WTC11 (cell line): ENCODE results near the gene CYB5B. TPM values are rescaled to one million over a fixed set of nuclear protein-coding genes. Genes with fewer than 3 reads are reported as not detected.

Source experiments
- ATAC-seq: fragments of 200-7000 bp; cut with Tn5 transposase; 2 replicates; pipeline ENCODE4 v1.10.0; 2021; ENCODE audit warnings: mild to moderate bottlenecking, moderate library complexity
- CTCF ChIA-PET: fragments of 300-600 bp; sonication (Branson Sonifier 250); formaldehyde crosslinking; loops from one replicate; lab custom pipeline; 2021; ENCODE audit warnings: antibody characterized with exemption; lab: Charles Lee
- POLR2A ChIA-PET: fragments of 350-600 bp; sonication (Branson Sonifier 250); formaldehyde crosslinking; loops from one replicate; lab custom pipeline; 2021; ENCODE audit warnings: antibody characterized with exemption; lab: Charles Lee
- DNase-seq: peaks from one replicate; pipeline ENCODE4 v3.0.0; 2021; ENCODE audit warnings: low spot score
- H3K27ac Mint-ChIP-seq: 2 replicates; pipeline ENCODE4 v1.8.0; 2021; ENCODE audit warnings: mixed read lengths
- H3K27me3 Mint-ChIP-seq: 2 replicates; pipeline ENCODE4 v1.8.0; 2021; ENCODE audit warnings: low read depth, mild to moderate bottlenecking, moderate library complexity, mixed read lengths
- H3K36me3 Mint-ChIP-seq: 2 replicates; pipeline ENCODE4 v1.8.0; 2021; ENCODE audit warnings: mixed read lengths
- H3K4me1 Mint-ChIP-seq: 2 replicates; pipeline ENCODE4 v1.8.0; 2022; ENCODE audit warnings: mixed read lengths
- H3K4me3 Mint-ChIP-seq: 2 replicates; pipeline ENCODE4 v1.8.0; 2021; ENCODE audit warnings: mild to moderate bottlenecking, moderate library complexity, mixed read lengths
- H3K9me3 Mint-ChIP-seq: 2 replicates; pipeline ENCODE4 v1.8.0; 2021; ENCODE audit warnings: mixed read lengths
- ATF2 ChIP-seq: sonication (generic); formaldehyde crosslinking; IDR thresholded peaks from 2 replicates; pipeline ENCODE4 v1.8.1; 2022; ENCODE audit warnings: low read depth, missing genetic modification reagents, borderline replicate concordance
- CBFB ChIP-seq: sonication (generic); formaldehyde crosslinking; IDR thresholded peaks from 2 replicates; pipeline ENCODE4 v1.8.1; 2022; ENCODE audit warnings: mild to moderate bottlenecking, low read depth, missing genetic modification reagents
- CDX4 ChIP-seq: fragments of 250-450 bp; sonication (Bioruptor Pico); IDR thresholded peaks from 2 replicates; pipeline ENCODE4 v1.9.0; 2021; ENCODE audit warnings: moderate library complexity, mild to moderate bottlenecking, inconsistent platforms, borderline replicate concordance
- CREM ChIP-seq: sonication (generic); formaldehyde crosslinking; IDR thresholded peaks from 2 replicates; pipeline ENCODE4 v1.8.1; 2022; ENCODE audit warnings: mild to moderate bottlenecking, missing genetic modification reagents, moderate library complexity
- FOXJ3 ChIP-seq: sonication (generic); formaldehyde crosslinking; IDR thresholded peaks from 2 replicates; pipeline ENCODE4 v1.9.0; 2021; ENCODE audit warnings: missing genetic modification reagents, mild to moderate bottlenecking, borderline replicate concordance
- FOXK1 ChIP-seq: sonication (generic); formaldehyde crosslinking; IDR thresholded peaks from 2 replicates; pipeline ENCODE4 v1.8.0; 2022; ENCODE audit warnings: mild to moderate bottlenecking, moderate library complexity, missing genetic modification reagents
- MAX ChIP-seq: sonication (generic); formaldehyde crosslinking; IDR thresholded peaks from 2 replicates; pipeline ENCODE4 v1.8.0; 2022; ENCODE audit warnings: mild to moderate bottlenecking, missing genetic modification reagents
- MLX ChIP-seq: sonication (generic); formaldehyde crosslinking; IDR thresholded peaks from 2 replicates; pipeline ENCODE4 v1.8.1; 2023; ENCODE audit warnings: mild to moderate bottlenecking, missing genetic modification reagents, moderate library complexity
- NFE2L1 ChIP-seq: sonication (generic); formaldehyde crosslinking; IDR thresholded peaks from 2 replicates; pipeline ENCODE4 v1.8.1; 2023; ENCODE audit warnings: missing genetic modification reagents
- TEAD4 ChIP-seq: sonication (generic); formaldehyde crosslinking; IDR thresholded peaks from 2 replicates; pipeline ENCODE4 v1.8.0; 2022; ENCODE audit warnings: mild to moderate bottlenecking, missing genetic modification reagents
- USF1 ChIP-seq: sonication (generic); formaldehyde crosslinking; IDR thresholded peaks from 2 replicates; pipeline ENCODE4 v1.8.0; 2022; ENCODE audit warnings: mild to moderate bottlenecking, missing genetic modification reagents
- ZNF219 ChIP-seq: sonication (generic); formaldehyde crosslinking; IDR thresholded peaks from 2 replicates; pipeline ENCODE4 v1.8.0; 2023; ENCODE audit warnings: missing genetic modification reagents, mild to moderate bottlenecking, borderline replicate concordance
- ZNF232 ChIP-seq: sonication (generic); formaldehyde crosslinking; IDR thresholded peaks from 2 replicates; pipeline ENCODE4 v1.8.0; 2022; ENCODE audit warnings: mild to moderate bottlenecking, missing genetic modification reagents
- ZNF425 ChIP-seq: fragments of 250-450 bp; sonication (Bioruptor Pico); conservative IDR thresholded peaks from 2 replicates; pipeline ENCODE4 v1.9.0; 2021; ENCODE audit warnings: mild to moderate bottlenecking
- ZNF532 ChIP-seq: fragments of 250-450 bp; sonication (Bioruptor Pico); IDR thresholded peaks from 2 replicates; pipeline ENCODE4 v1.9.0; 2021; ENCODE audit warnings: mild to moderate bottlenecking, borderline replicate concordance
- ZSCAN18 ChIP-seq: fragments of 250-450 bp; sonication (Bioruptor Pico); IDR thresholded peaks from 2 replicates; pipeline ENCODE4 v2.1.2; 2022; ENCODE audit warnings: mild to moderate bottlenecking, moderate library complexity
- total RNA-seq: library from RNA; stranded (reverse); gene quantifications from 3 replicates; pipeline ENCODE4 v1.2.3, GENCODE V29; 2021

CYB5B gene
- total RNA-seq, 1 experiment from 2014 or later = 109 TPM

- Mint-ChIP-seq H3K36me3 (no peaks in the 10 kb centered on the region), H3K4me3 (no peak overlapping the region), H3K27me3 (no peaks in the 10 kb centered on the region), H3K27ac (no peak overlapping the region), H3K9me3 (no peaks in the 10 kb centered on the region), H3K4me1 (peaks cover 19% of the 10 kb centered on the region)
- DNase-seq (no peak), ATAC-seq (no peak)
- POLR2A ChIA-PET = no interaction called here
- TF ChIP-seq ZNF425 (CRISPR knock-in tag) = no peak
- no peak for TF ChIP-seq MLX
- no peak for TF ChIP-seq NFE2L1 (CRISPR knock-in tag)
- no peak for TF ChIP-seq MAX
- TF ChIP-seq CREM (CRISPR knock-in tag) = no peak
- TF ChIP-seq ZNF219 = no peak
- TF ChIP-seq ZSCAN18 (CRISPR knock-in tag) = no peak
- no peak for TF ChIP-seq ATF2 (CRISPR knock-in tag)
- no peak for TF ChIP-seq CDX4 (CRISPR knock-in tag)
- TF ChIP-seq TEAD4 (CRISPR knock-in tag) = no peak
- TF ChIP-seq USF1 (CRISPR knock-in tag) = no peak
- no peak for TF ChIP-seq FOXK1
- no peak for TF ChIP-seq FOXJ3 (CRISPR knock-in tag)
- no peak for TF ChIP-seq CBFB (CRISPR knock-in tag)
- no peak for TF ChIP-seq ZNF532 (CRISPR knock-in tag)
- TF ChIP-seq ZNF232 = no peak
- CTCF ChIA-PET = no interaction called here
Observed at GRCh38 chr16:69500496-69500895, 76.1 kb downstream of the CYB5B start.
